ENCODE data around the gene OSER1.
"Not testable (repeated sequence)": the region's sequence is repeated elsewhere in the genome, so short reads cannot be mapped to it uniquely, and the experiment has no call there.

GRCh38 chr20:44191640-44192039 lies 18.9 kb downstream of the OSER1 start:
- TF ChIP-seq EZH2 (IDR thresholded peaks at IDR 0.05; ENCODE audit: low read length, unreplicated experiment); CTCF (conservative IDR thresholded peaks at IDR 0.05; ENCODE audit: low read depth, low read length): not testable (repeated sequence)
